Ectodermal cell (in vitro differentiated cells): ENCODE measurements around the gene MYO10.

Source experiments
- H3K27ac ChIP-seq: 2 replicates; pipeline ENCODE4 v1.7.0; 2013; ENCODE audit warnings: mild to moderate bottlenecking, low read depth, low read length; ENCODE audit not compliant: insufficient read depth, poor library complexity, severe bottlenecking
- H3K27me3 ChIP-seq: 2 replicates; pipeline ENCODE4 v1.7.0; 2013; ENCODE audit warnings: mild to moderate bottlenecking, low read length; ENCODE audit not compliant: insufficient read depth, control insufficient read depth, poor library complexity, severe bottlenecking
- H3K36me3 ChIP-seq: one replicate; pipeline ENCODE4 v1.7.0; 2013; ENCODE audit warnings: low read length; ENCODE audit not compliant: control insufficient read depth, insufficient read depth
- H3K4me1 ChIP-seq: one replicate; pipeline ENCODE4 v1.7.0; 2013; ENCODE audit warnings: low read length; ENCODE audit not compliant: control insufficient read depth, insufficient read depth
- H3K4me3 ChIP-seq: 2 replicates; pipeline ENCODE4 v1.7.0; 2013; ENCODE audit warnings: low read depth, low read length, control low read depth; ENCODE audit not compliant: insufficient read depth
- H3K9me3 ChIP-seq: 2 replicates; pipeline ENCODE4 v1.7.0; 2013; ENCODE audit warnings: mild to moderate bottlenecking, low read length, moderate library complexity; ENCODE audit not compliant: control insufficient read depth
- WGBS, 2 experiments: methylation state at CpG; one replicate each; pipeline ENCODE4 v1.1.7; 2013; ENCODE audit warnings: missing lambda C conversion rate in 2 of 2; 5-methylcytosine and 5-hydroxymethylcytosine counted together

The MYO10 gene

GRCh38 chr5:16970826-16971225 is 34.7 kb upstream of the MYO10 start:
- H3K36me3 ChIP-seq, result no peaks in the 10 kb centered on the region
- no peaks in the 10 kb centered on the region for H3K4me1 ChIP-seq
- no peak overlapping the region for H3K27ac ChIP-seq
- H3K4me3 ChIP-seq, result no peak overlapping the region
- no peaks in the 10 kb centered on the region for H3K9me3 ChIP-seq
- 88 to 94% methylated on average over 3 of the region's 3 CpGs for WGBS, 2 experiments
- no peaks in the 10 kb centered on the region for H3K27me3 ChIP-seq

GRCh38 chr5:16970260-16970659 is 34.2 kb upstream of the MYO10 start:
- H3K36me3 ChIP-seq, result no peaks in the 10 kb centered on the region
- no peaks in the 10 kb centered on the region for H3K27me3 ChIP-seq
- 90 to 96% methylated on average over 5 of the region's 5 CpGs for WGBS, 2 experiments
- no peaks in the 10 kb centered on the region for H3K4me1 ChIP-seq
- no peaks in the 10 kb centered on the region for H3K9me3 ChIP-seq
- H3K27ac ChIP-seq, result no peak overlapping the region
- H3K4me3 ChIP-seq, result no peak overlapping the region

GRCh38 chr5:16965581-16965980 is 29.5 kb upstream of the MYO10 start:
- Histone ChIP-seq H3K36me3 (no peaks in the 10 kb centered on the region), H3K4me3 (no peak overlapping the region), H3K9me3 (no peaks in the 10 kb centered on the region), H3K4me1 (no peaks in the 10 kb centered on the region), H3K27ac (no peak overlapping the region), H3K27me3 (no peaks in the 10 kb centered on the region)
- 83 to 100% methylated on average over 1 of the region's 1 CpG for WGBS, 2 experiments

- H3K27ac ChIP-seq, result no peak overlapping the region
- H3K9me3 ChIP-seq, result no peaks in the 10 kb centered on the region
- no peaks in the 10 kb centered on the region for H3K27me3 ChIP-seq
- H3K4me1 ChIP-seq, result no peaks in the 10 kb centered on the region
- no peak overlapping the region for H3K4me3 ChIP-seq
- WGBS, 2 experiments, result 93 to 96% methylated on average over 5 to 7 of the region's 7 CpGs
- H3K36me3 ChIP-seq, result no peaks in the 10 kb centered on the region
Measured at GRCh38 chr5:16963821-16964220, 27.7 kb upstream of the MYO10 start.

GRCh38 chr5:16961131-16961530 is 25.0 kb upstream of the MYO10 start:
- Histone ChIP-seq H3K36me3 (no peaks in the 10 kb centered on the region), H3K9me3 (no peaks in the 10 kb centered on the region), H3K27me3 (no peaks in the 10 kb centered on the region), H3K4me1 (no peaks in the 10 kb centered on the region), H3K4me3 (no peak overlapping the region), H3K27ac (no peak overlapping the region)
- WGBS, 2 experiments, result 87 to 92% methylated on average over 7 of the region's 7 CpGs

- no peaks in the 10 kb centered on the region for H3K36me3 ChIP-seq
- no peaks in the 10 kb centered on the region for H3K27me3 ChIP-seq
- no peak overlapping the region for H3K4me3 ChIP-seq
- H3K9me3 ChIP-seq, result no peaks in the 10 kb centered on the region
- no peak overlapping the region for H3K27ac ChIP-seq
- WGBS, 2 experiments, result 87 to 89% methylated on average over 13 of the region's 13 CpGs
- H3K4me1 ChIP-seq, result no peaks in the 10 kb centered on the region
Measured at GRCh38 chr5:16957304-16958196, 21.5 kb upstream of the MYO10 start.

- 94 to 95% methylated on average over 8 of the region's 9 CpGs for WGBS, 2 experiments
- no peak overlapping the region for H3K27ac ChIP-seq
- no peak overlapping the region for H3K4me3 ChIP-seq
- no peaks in the 10 kb centered on the region for H3K27me3 ChIP-seq
- H3K9me3 ChIP-seq, result no peaks in the 10 kb centered on the region
- no peaks in the 10 kb centered on the region for H3K4me1 ChIP-seq
- no peaks in the 10 kb centered on the region for H3K36me3 ChIP-seq
Measured at GRCh38 chr5:16953729-16954128, 17.6 kb upstream of the MYO10 start.

GRCh38 chr5:16952968-16953671 is 17.0 kb upstream of the MYO10 start:
- no peak overlapping the region for H3K4me3 ChIP-seq
- no peaks in the 10 kb centered on the region for H3K36me3 ChIP-seq
- H3K9me3 ChIP-seq, result no peaks in the 10 kb centered on the region
- H3K27me3 ChIP-seq, result no peaks in the 10 kb centered on the region
- no peak overlapping the region for H3K27ac ChIP-seq
- no peaks in the 10 kb centered on the region for H3K4me1 ChIP-seq
- WGBS, 2 experiments, result 94 to 95% methylated on average over 6 of the region's 6 CpGs

- H3K27ac ChIP-seq, result no peak overlapping the region
- H3K4me3 ChIP-seq, result no peak overlapping the region
- 88 to 93% methylated on average over 1 of the region's 1 CpG for WGBS, 2 experiments
- no peaks in the 10 kb centered on the region for H3K4me1 ChIP-seq
- no peaks in the 10 kb centered on the region for H3K9me3 ChIP-seq
- H3K36me3 ChIP-seq, result no peaks in the 10 kb centered on the region
- H3K27me3 ChIP-seq, result no peaks in the 10 kb centered on the region
Measured at GRCh38 chr5:16946725-16947124, 10.6 kb upstream of the MYO10 start.

- Histone ChIP-seq H3K9me3 (no peaks in the 10 kb centered on the region), H3K4me3 (no peak overlapping the region), H3K36me3 (no peaks in the 10 kb centered on the region), H3K4me1 (no peaks in the 10 kb centered on the region), H3K27ac (no peak overlapping the region), H3K27me3 (no peaks in the 10 kb centered on the region)
- WGBS, 2 experiments, result 85 to 95% methylated on average over 6 of the region's 6 CpGs
Measured at GRCh38 chr5:16944816-16945562, 8.9 kb upstream of the MYO10 start.
